A204.1 (cell line): Measurements from ENCODE around the gene CRHR1.
"Not testable (repeated sequence)": the region's sequence is repeated elsewhere in the genome, so short reads cannot be mapped to it uniquely, and the experiment has no call there.

Source experiments
- FAIRE-seq: peaks from 2 replicates; lab custom pipeline; 2012; peaks lifted over from hg19 to GRCh38; lab: Jason Lieb, UNC

CRHR1 gene

DNA sequence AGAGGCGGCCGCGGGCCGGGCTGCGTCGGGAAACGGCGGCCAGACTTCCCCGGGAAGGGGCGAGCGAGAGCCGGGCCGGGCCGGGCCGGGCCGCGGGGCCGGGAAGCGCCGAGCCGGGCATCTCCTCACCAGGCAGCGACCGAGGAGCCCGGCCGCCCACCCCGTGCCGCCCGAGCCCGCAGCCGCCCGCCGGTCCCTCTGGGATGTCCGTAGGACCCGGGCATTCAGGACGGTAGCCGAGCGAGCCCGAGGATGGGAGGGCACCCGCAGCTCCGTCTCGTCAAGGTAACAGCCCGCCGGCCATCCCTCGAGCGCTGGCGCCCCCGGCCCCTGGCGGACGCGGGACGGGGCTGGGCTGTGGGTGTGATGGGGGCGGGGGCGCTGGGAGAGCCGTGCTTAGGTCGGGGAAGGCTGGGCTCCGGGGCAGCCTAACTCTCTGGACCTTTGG lies at the start of gene CRHR1:
Gene CRHR1, plus strand, starts transcription at position 28 of the 448 bp plus-strand sequence. Its CDS starts 225 bp downstream, at position 253.
- FAIRE-seq, result no peak

DNA sequence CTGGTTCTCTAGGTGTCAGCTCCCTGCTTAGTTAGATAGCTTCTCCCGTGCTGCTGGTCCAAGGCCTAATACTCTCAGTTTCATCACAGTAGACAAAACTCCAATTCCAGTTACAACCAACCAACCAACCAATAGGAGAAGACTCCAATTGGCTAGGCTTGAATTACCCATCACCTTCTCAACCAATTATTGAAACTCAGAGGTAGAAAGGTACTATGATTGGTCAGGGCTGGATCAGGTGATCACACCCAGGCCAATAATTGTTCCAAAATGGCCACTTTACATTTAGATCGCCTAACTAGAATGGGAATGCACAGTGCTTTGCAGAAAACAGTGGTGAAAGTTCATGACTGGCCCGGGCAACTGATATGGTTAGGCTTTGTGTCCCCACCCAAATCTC lies 49.5 kb upstream of the CRHR1 start:
- no peak for FAIRE-seq

DNA sequence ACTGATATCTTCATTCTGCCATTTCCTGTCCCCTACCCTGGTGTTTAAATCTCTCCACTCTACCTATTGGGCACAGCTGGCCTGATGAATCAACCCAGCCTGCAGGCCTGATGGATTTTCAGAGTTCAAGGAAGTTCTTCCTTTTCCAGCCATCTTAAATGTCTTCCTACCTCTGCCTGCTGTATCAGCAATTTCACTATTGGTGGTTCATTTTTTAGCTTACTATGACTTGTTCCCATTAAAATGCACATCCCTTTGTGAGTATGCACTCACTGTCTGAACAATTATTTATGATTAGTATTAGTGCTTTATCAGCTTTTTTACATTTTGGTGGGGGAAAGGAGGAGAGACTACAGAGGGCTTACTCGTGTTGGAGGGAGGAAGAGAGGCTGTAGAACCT lies 48.6 kb upstream of the CRHR1 start:
- FAIRE-seq, result no peak

DNA sequence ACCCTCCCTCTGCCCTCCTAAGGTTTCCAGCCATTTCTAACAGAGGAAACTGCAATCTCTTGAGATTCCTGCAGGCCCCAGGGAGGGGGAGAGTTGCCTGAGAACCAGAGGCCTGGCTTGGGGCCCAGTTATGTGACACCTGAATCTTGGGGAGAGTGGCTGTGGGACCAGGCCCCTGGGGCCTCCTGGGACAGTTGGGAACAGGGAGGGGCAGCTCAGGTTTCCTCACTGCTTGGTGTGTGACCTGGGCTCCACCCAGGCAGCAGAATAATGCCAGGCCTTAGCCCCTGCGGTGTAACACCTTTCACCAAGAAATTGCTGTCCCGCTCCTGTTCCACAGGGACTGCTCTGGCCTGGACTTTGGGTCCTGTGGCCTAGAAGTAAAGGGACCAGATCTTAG lies 44.3 kb upstream of the CRHR1 start:
- no peak for FAIRE-seq

DNA sequence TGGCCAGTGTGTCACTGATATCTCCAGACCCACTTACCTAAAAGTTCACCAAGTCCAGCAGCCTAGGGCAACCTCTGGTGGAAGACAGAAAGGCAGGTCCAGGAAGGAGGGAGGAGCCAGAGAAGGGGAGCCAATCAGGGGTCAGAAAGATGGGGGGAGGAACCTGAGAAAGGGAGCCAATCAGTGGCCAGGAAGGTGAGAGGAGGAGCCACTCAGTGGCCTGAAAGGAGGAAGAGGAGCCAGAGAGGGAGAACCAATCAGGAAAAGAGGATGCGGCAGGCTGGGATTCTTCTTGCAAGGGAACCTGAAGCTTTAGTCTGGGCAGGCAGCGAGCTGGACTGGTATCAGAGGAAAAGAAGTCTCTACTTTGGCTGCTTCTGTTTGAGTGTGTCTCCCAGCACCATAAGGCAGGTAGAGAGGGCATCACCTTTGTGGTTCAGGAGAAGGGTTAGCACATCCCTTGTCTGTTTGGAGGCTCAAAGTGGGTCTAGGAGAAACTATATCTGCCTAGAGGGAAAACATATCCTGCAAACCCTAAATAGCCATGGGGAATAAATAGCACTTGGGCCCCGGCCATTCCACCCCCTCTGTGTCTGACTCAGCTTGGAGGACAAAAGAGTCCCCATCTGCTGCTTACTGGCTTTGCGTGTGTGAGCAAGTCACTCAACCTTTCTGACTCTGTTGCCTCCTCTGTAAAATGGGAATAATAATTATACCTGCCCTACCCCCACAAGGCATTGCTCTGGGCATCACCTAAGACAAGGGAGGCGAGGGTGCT lies 43.4 kb upstream of the CRHR1 start:
- FAIRE-seq, result no peak

DNA sequence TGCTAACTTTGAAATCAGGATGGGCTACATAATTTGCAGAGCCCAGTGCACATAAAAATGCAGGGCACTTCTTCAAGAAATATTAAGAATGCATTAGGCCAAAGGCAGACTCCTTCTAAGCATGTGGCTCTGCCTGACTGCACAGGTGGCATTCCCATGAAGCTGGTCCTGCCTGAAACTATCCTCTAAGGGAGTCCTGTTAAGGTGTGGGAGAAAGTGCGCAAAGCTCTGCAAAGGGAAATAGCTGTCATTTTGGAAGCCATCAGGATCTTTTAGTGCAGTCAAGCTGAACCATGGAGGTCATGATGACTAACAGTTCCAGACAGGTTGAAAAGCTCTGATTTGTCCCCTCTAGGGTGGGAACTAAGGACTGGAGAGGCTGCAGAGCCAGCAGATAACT lies 41.9 kb upstream of the CRHR1 start:
- FAIRE-seq, result no peak

DNA sequence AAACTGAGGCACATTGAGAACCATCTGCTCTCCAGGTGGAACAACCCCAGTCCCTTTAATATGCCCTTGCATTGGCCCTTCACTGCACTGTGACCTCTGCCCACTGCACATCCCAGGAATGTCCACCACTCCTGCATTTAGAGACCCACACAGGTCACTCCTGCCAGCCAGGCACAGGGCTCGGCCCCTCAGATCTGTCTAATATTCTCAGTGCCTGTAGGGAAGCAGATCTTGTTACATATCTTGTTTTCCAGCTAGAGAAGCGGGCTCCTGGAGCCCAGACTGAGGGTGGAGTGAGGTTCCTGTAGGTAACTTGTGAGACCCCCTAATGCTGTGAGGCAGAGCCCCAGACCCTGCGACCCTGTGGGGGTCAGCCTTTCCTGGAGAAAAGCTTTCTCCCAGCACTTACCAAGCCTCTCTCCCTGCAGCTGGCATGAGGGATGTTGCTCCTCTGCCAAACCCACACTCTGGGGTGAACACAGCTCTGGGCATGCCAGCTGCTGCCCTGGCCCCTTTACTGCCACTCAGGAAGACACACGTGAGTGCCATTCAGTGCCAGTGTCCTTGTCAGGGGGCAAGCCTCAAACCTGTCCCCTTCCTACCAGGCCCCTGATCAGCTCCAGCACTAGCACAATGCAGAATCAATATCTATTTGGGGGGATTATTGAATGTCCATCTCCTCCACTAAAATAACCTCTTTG lies 40.3 kb upstream of the CRHR1 start:
- no peak for FAIRE-seq

DNA sequence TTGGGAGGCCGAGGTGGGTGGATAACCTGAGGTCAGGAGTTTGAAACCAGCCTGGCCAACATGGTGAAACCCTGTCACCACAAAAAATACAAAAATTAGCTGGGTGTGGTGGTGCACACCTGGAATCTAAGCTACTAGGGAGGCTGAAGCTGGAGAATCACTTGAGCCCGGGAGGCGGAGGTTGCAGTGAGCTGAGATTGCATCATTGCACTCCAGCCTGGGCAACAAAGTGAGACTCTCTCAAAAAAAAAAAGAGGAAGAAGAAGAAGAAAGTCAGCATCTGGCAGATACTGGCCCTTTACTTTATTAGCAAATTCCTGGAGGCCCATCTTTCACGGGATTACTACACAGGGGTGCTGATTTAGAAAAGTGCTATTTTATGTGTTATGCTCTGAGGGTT lies 39.3 kb upstream of the CRHR1 start:
- FAIRE-seq, result not testable (repeated sequence)

DNA sequence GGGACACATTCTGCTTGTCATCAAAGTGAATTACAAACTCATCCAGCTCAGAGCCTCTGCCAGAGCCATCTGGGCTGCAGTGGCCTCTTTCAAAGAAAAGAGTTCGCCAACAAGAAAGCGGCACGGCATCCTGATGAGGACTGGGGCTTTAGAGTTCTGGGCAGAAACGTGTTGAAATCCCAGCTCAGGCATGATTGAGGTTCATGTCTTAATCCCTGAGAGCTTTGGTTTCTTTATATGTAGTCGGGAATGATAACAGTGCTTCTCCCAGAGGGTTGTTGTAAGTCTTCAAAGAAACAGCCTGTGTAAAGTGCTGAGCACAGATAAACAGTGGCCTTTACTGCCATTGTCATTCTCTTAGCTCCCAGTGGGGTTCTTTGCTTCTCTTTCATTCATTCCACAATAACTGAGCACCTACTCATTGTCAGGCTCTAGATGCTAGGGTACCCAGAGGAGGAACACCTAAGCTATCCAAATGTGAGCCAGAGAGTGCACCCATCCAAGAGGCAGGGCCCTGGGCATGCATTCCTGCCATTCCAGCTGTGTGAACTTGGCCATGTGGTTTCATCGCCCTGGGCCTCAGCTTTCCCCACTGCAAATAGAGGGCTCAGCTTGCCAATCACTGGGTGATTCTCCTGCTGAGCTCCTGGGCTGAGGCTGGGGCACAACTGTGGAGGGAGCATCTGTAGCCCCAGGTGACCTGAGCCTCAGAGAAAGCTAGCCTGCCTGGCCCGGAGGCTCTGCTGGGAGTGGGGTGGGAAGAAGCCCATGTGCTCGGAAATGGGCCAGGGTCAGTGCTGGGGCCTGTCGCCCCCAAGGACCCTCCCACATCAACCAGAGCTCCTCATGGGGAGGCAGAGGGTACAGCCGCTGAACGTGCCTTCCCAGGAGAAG lies 38.3 kb upstream of the CRHR1 start:
- FAIRE-seq, result no peak

DNA sequence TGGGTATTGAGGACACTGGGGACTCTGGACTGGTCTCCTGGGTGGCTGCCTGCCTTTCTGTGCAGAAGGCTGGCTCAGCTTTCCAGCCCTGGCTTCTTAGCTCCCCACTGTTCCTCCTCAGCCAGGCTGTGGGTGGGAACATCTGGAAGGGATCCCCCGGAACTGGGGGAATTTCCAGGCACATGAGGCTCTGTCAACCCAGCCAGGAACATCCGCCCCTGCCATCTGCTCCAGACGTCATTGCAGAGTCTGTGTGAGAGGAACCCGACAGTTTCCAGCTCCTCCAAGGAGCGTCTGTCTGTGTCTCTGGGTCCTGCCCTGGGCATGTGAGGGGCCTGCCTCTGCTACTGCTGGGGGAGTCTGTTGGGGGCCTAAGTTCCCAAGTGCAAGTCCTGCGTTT lies 36.2 kb upstream of the CRHR1 start:
- FAIRE-seq, result no peak

DNA sequence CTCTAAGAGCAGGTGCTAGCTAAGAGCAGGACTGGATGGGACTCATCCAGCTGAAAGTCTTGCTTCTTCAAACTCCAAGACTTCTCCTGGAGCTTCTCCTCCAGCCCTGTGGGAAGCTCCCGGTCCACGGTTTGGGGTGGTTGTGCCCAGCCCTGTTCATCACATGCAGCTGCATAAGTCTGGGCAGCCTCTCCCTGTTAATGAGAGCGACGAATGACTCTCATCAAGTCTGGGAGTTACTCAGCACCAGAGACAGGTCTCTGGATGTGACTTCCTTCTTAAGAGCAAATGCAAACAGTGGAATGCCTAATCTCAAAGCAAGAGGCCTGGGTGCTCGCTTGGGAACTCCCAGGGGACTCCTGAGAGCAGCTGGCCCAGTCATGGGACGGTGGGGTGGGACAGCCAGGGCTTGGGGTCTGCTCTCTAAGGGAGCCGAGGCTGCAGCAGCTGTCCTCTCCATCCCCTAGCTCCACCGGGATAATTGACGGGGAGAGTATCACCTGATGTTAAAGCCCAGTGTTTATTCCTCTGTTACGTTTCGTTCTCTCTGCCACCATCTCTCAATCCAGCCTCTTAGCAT lies 35.3 kb upstream of the CRHR1 start:
- no peak for FAIRE-seq

DNA sequence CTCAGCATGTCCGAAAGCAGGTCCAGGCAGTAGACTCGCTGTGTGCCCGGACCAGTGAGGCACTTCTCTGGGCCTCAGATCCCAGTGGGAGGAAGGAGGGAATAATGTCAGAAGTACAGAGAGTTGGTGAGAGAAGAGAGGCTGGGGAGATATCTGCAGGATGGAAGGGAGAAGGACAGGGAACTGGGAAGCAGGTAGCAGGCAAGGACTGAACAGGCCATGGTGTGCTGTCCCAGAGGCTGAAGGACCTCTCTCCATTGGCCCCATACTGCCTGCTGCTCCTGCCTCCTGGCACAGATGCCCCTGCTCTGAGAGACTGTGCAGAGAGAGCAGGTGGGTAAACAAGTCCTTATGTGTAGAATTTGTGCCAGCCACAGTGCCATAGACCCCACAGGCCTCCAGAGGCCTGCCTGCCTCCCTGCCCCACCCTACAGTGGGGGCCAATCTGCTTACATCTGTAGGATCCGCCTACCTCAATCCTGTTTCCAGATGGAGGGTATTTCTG lies 34.2 kb upstream of the CRHR1 start:
- no peak for FAIRE-seq

DNA sequence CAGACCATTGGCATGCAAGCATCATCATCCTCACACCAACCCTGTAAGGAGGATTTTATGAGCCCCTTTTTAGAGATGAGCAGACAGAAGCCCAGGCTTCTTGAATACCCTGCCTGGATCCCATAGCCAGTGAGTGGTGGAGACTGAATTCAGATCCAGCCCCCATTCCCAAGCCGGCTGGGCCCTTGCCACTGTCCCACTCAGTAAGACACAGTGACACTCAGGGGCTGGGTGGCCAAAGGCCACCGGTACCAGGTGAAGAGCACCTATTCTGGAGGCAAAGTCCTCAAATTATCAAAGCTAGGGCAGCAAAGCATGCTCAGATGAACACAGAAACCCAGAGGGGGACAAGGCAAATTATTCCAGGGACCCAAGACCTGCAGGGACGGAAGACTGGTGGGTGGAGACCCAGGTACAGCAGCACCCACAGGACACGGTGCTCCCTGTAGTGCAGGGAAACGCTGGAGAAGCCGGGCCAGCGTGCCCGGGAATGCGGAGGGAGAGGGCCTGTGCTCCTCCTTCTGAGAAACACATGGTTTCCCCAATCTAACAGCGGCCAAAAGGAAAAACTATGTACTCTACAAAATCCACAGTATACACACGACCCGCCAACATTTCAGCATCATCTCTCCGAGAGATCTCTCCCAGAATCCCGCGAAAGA lies 33.2 kb upstream of the CRHR1 start:
- FAIRE-seq, result no peak

DNA sequence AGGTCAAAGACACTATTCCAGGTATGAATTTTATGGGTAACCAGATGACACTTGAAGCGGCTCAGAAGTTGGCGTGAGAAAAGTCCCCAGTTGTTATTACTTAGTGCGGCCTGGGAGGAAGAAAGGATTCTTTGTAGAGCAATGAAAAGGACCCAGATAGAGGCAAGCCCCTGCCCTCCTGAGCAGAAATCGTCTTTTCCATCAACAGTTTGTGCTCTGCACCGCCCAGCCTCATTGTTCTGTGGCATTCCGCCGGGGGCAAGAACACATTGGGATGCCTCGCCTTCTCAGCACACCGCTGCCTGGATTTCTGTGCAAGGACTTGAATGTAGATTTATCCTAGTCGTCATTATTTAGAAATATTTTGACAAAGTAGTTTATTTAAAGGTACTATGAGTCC lies 32.7 kb upstream of the CRHR1 start:
- FAIRE-seq, result no peak

DNA sequence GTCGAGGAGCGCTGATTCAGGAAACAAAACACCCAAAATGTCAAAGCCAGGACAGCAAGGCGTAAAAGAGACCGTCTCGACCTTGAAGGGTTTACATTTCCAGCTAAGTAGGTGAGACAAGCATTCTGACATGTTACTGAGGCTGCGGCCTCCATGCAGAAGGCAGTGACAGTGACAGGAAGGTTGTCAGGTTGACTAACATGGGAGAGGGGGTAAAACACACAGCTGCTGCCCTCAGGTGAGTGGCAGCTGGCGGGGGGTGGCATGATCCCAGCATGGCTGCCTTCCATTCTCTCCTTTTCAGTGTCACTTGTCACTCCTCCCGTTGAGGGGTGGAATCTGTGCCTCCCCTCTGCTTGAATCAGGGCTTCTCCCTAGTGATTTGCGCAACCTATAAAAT lies 31.9 kb upstream of the CRHR1 start:
- FAIRE-seq, result no peak

DNA sequence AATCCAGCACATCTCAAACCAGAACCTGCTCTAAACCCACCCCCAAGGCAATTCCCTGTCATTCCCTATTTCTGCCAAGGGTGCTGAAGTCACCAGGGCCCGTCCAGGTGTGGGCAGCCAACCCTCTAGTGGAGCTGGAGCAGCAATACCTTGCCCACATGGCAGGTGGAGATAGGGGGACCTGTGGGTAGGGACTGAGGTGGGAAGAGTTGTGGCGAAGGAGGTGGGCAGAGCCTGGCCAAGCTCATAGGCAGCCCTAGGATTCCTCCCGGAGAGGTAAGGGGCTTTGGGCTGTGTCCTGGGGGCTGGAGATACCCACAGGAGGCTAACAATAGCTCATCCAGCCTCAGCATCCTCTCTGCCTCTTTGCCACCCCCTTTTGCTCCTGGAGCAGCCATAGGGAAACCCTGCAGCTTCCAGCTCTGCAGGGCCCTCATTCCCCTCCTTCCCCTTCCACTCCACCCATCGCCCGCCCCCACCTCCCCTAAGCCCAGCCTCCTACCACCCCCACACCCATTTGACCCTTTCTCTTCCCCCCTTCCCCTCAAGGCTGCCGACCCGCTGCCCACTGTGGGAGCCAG lies 30.4 kb upstream of the CRHR1 start:
- FAIRE-seq, result no peak

DNA sequence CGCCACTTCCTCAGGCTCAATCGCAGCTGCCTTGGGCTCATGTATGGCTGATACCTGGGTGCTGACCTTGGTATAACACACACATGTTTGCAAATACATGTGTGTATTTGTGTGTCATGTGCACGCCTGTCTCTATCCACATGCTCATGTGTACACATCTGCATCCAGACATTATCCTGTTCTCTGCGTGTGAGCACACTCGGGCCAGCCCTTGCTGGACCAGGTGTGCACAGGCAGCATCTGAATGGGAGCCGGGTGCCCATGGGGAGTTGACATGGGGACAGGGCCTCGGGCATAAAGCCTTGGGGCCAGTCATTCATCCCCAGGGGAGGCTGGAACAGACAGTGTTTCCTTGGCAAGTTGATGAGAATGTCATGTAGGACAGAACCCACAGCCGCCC lies 29.1 kb upstream of the CRHR1 start:
- FAIRE-seq, result no peak

DNA sequence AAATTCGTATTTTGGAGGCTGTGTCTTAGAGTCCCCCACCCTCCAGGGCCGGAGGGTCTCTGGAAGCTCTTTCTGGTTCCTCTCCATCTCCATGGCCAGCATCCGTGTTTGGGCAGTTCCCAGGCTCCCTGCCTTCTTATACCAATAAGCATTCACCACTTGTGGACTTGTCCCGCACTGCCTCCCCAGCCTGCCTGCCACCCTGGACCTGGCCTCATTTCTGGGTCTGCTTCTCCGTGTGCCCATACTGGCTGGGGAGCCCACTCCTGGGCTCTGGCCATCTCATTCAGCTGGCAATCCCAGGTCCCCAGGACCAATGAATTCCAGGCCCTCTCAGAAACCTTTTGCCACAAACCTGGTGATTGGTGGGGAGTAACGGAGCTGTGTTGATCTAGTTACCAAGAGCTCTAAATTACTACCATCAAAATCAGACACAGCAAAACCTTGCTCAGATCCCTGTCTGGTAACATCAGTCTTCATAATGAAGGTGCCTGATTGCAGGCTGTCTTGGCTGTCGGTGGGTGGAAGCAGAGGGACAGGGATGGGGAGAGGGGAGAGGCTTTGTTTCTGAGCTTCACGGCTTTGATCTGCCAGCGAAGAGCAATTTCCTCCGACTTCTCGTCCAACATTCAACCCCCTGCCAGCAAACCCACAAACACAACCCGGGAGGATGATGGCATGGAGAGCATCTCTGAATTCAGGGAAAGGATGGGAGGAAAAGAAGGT lies 27.7 kb upstream of the CRHR1 start:
- FAIRE-seq, result no peak

DNA sequence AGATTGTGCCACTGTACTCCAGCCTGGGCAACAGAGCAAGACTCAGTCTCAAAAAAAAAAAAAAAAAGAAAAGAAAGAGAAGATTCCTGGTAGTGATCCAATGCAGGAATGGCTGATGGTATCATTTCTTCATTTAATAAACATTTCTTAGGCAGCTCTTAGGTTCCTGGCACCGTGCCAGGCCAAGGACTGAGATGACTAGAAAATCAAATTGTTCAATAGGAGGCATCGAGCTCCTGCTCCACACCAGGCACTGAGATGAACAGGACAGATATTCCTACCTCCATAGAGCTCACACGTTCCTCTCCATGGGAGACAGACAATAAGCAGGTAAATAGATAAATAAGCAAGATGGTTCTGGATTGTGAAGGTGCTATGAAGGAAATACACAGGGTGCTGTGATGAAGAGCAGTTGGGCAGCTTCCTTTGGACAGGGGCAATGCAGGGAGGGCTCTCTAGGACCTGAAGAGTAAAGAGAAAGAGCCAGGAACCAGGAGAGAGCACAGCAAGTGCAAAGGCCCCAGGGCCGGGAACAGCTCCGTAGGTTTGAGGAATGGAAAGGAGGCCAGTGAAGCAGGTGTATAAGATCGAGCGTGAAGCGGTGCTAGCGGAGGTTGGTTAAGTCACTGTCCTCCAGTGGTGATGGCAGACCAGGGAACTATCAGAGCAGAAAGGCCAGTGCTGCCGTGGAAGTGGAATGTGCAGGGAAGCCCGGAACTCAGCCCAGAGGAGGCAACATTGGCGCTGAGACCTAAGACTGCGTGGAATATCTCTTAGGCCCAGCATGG lies 26.5 kb upstream of the CRHR1 start:
- FAIRE-seq, result no peak

DNA sequence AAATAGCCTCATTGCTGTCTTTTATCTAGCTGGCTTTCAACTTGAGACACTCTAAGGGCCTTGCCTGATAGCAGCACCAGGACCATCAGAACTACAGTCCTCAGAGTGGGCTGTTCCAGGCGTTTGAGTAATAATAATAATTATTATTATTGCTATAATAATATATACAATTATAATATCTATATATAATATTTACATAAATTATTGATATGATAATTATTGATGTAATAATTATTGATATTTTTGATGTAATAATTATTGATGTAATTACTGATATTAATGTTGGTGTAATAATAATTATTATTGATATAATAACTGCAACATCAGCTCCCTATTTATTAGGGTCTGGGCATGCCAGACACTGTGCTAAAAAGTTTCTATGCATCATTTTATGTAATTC lies 25.6 kb upstream of the CRHR1 start:
- FAIRE-seq, result peak; percentile 77
